K562 (cell line): ENCODE results near the gene RERE.

Experiments
- FOS ChIP-seq: IDR thresholded peaks from 3 replicates; pipeline ENCODE4 v1.6.1; 2011; ENCODE audit not compliant: insufficient read length; ENCODE audit errors: extremely low read depth
- GABPA ChIP-seq: fragments of 200-800 bp; sonication (Bioruptor generic); conservative IDR thresholded peaks from 2 replicates; pipeline ENCODE4 v1.6.1; 2016; ENCODE audit warnings: low read depth, missing genetic modification characterization, missing compliant biosample characterization
- NR3C1 ChIP-seq: sonication (generic); formaldehyde crosslinking; IDR thresholded peaks from 2 replicates; pipeline ENCODE4 v1.8.1; 2022; ENCODE audit warnings: missing genetic modification reagents
- SMAD3 ChIP-seq: fragments of 450-650 bp; formaldehyde crosslinking; conservative IDR thresholded peaks from 2 replicates; pipeline ENCODE4 v1.4.0; 2020; ENCODE audit warnings: mild to moderate bottlenecking
- TCF7 ChIP-seq: sonication (generic); IDR thresholded peaks from 2 replicates; pipeline ENCODE4 v1.6.1; 2016; ENCODE audit warnings: antibody characterized with exemption, borderline replicate concordance
- ZNF445 ChIP-seq: fragments of 250-450 bp; sonication (Bioruptor Pico); IDR thresholded peaks from 2 replicates; pipeline ENCODE4 v1.4.0; 2020; ENCODE audit warnings: low read depth, mild to moderate bottlenecking, moderate library complexity
- TF ChIP-seq, protein P1 (sequence below), 3 experiments: IDR thresholded peaks in 2 of 3; conservative IDR thresholded peaks in 1 of 3; 2 replicates each; pipeline ENCODE4 v1.5.1; 2011 to 2012; ENCODE audit warnings: low read length in 3 of 3, mild to moderate bottlenecking in 3 of 3, control low read depth in 2 of 3, improper control_type of control experiment in 1 of 3, inconsistent platforms in 1 of 3, low read depth in 1 of 3, mixed read lengths in 1 of 3, moderate library complexity in 1 of 3; ENCODE audit not compliant: insufficient read depth in 2 of 3

DNA sequence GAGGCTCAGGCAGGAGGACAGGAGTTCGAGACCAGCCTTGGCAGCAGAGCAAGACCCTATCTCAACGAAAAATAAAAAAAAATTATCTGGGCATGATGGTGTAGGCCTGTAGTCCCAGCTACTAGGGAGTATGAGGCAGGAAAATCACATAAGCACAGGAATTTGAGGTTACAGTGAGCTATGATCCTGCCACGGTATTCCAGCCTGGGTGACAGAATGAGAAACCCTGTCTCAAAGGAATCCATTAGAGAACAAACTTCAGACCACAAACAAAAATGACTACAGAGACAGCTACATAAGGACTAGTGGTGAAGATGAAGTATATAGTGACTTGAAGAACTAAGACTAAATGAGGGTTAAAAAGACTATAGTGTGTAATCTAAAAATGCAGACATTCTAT, 233.1 kb downstream of the RERE start:
- TF ChIP-seq NR3C1 (no peak), FOS (no peak), TCF7 (no peak), SMAD3 (CRISPR knock-in tag) (no peak), GABPA (tag) (no peak), ZNF445 (CRISPR knock-in tag) (no peak)
- TF ChIP-seq, protein P1, sequence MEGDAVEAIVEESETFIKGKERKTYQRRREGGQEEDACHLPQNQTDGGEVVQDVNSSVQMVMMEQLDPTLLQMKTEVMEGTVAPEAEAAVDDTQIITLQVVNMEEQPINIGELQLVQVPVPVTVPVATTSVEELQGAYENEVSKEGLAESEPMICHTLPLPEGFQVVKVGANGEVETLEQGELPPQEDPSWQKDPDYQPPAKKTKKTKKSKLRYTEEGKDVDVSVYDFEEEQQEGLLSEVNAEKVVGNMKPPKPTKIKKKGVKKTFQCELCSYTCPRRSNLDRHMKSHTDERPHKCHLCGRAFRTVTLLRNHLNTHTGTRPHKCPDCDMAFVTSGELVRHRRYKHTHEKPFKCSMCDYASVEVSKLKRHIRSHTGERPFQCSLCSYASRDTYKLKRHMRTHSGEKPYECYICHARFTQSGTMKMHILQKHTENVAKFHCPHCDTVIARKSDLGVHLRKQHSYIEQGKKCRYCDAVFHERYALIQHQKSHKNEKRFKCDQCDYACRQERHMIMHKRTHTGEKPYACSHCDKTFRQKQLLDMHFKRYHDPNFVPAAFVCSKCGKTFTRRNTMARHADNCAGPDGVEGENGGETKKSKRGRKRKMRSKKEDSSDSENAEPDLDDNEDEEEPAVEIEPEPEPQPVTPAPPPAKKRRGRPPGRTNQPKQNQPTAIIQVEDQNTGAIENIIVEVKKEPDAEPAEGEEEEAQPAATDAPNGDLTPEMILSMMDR (IDR thresholded peaks at IDR 0.05 in 2 of 3, conservative IDR thresholded peaks at IDR 0.05 in 1 of 3; ENCODE audit: insufficient read depth in 2 of 3, low read depth in 1 of 3, low read length in 3 of 3), result no peak
